Liver (tissue), 9 donors: ENCODE results near the gene SIRT5. TPM values are rescaled to one million over a fixed set of nuclear protein-coding genes. Genes with fewer than 3 reads are reported as not detected.

Experiments used
- DNase-seq: peaks from one replicate; pipeline ENCODE4 v3.0.0-alpha.2; 2017; ENCODE audit warnings: low spot score
- H3K27ac ChIP-seq, 2 donors: one replicate each; pipeline ENCODE4 v1.7.0; 2013; ENCODE audit warnings: inconsistent platforms in 2 of 2, low read length in 2 of 2, control low read depth in 1 of 2, low read depth in 1 of 2, mild to moderate bottlenecking in 1 of 2
- H3K27me3 ChIP-seq, 4 donors: one replicate each; pipeline versions ENCODE4 v1.6.1 to v1.7.0; 2013; ENCODE audit warnings: low read length in 3 of 4, inconsistent platforms in 1 of 4, mild to moderate bottlenecking in 1 of 4, moderate library complexity in 1 of 4; ENCODE audit not compliant: control insufficient read depth in 4 of 4, insufficient read depth in 4 of 4
- H3K36me3 ChIP-seq, 4 donors: one replicate each; pipeline versions ENCODE4 v1.6.1 to v1.7.0; 2013; ENCODE audit warnings: low read length in 3 of 4, mild to moderate bottlenecking in 3 of 4, low read depth in 1 of 4, moderate library complexity in 1 of 4; ENCODE audit not compliant: control insufficient read depth in 4 of 4, insufficient read depth in 3 of 4
- H3K4me1 ChIP-seq, 4 donors: one replicate each; pipeline versions ENCODE4 v1.6.1 to v1.7.0; 2013; ENCODE audit warnings: low read length in 3 of 4, mild to moderate bottlenecking in 3 of 4, moderate library complexity in 1 of 4; ENCODE audit not compliant: control insufficient read depth in 4 of 4, insufficient read depth in 4 of 4
- H3K4me3 ChIP-seq, 3 donors: one replicate each; pipeline versions ENCODE4 v1.6.1 to v1.7.0; 2013; ENCODE audit warnings: low read length in 3 of 3, control low read depth in 1 of 3, low read depth in 1 of 3, mild to moderate bottlenecking in 1 of 3
- H3K9ac ChIP-seq, 2 donors: one replicate each; pipeline ENCODE4 v1.7.0; 2013; ENCODE audit warnings: low read length in 2 of 2, mild to moderate bottlenecking in 2 of 2, moderate library complexity in 2 of 2, control low read depth in 1 of 2, low read depth in 1 of 2
- H3K9me3 ChIP-seq, 4 donors: one replicate each; pipeline versions ENCODE4 v1.6.1 to v1.7.0; 2013; ENCODE audit warnings: low read length in 3 of 4; ENCODE audit not compliant: control insufficient read depth in 4 of 4
- ATF3 ChIP-seq: IDR thresholded peaks from 2 replicates; pipeline ENCODE4 v1.6.1; 2016; ENCODE audit warnings: antibody characterized with exemption
- CTCF ChIP-seq: fragments of 150-350 bp; IDR thresholded peaks from 2 replicates; pipeline ENCODE4 v1.5.1; 2017; ENCODE audit warnings: improper control_type of control experiment, low read depth, low read length; ENCODE audit not compliant: missing input control
- EGR1 ChIP-seq, 2 donors: IDR thresholded peaks; 2 replicates each; pipeline ENCODE4 v1.6.1; 2016 to 2018; ENCODE audit warnings: antibody characterized with exemption in 2 of 2, low read depth in 2 of 2
- FOXA1 ChIP-seq: IDR thresholded peaks from 2 replicates; pipeline ENCODE4 v1.6.1; 2016; ENCODE audit warnings: antibody characterized with exemption
- FOXA2 ChIP-seq: IDR thresholded peaks from 2 replicates; pipeline ENCODE4 v1.6.1; 2016; ENCODE audit warnings: antibody characterized with exemption
- GABPA ChIP-seq, 2 donors: IDR thresholded peaks in 1 of 2; conservative IDR thresholded peaks in 1 of 2; 2 replicates each; pipeline ENCODE4 v1.6.1; 2016; ENCODE audit warnings: antibody characterized with exemption in 2 of 2, mild to moderate bottlenecking in 1 of 2, moderate library complexity in 1 of 2
- HNF4A ChIP-seq, 2 donors: conservative IDR thresholded peaks; 2 replicates each; pipeline ENCODE4 v1.6.1; 2016; ENCODE audit warnings: antibody characterized with exemption in 2 of 2, mild to moderate bottlenecking in 2 of 2
- HNF4G ChIP-seq: IDR thresholded peaks from 2 replicates; pipeline ENCODE4 v1.6.1; 2016; ENCODE audit warnings: antibody characterized with exemption
- JUND ChIP-seq, 2 donors: IDR thresholded peaks; 2 replicates each; pipeline ENCODE4 v1.6.1; 2016; ENCODE audit warnings: antibody characterized with exemption in 2 of 2
- MAX ChIP-seq: IDR thresholded peaks from 2 replicates; pipeline ENCODE4 v1.6.1; 2016; ENCODE audit warnings: antibody characterized with exemption
- NR2F2 ChIP-seq: IDR thresholded peaks from 2 replicates; pipeline ENCODE4 v1.6.1; 2016; ENCODE audit warnings: antibody characterized with exemption
- RAD21 ChIP-seq, 2 donors: IDR thresholded peaks; 2 replicates each; pipeline ENCODE4 v1.6.1; 2016; ENCODE audit warnings: antibody characterized with exemption in 2 of 2, mild to moderate bottlenecking in 2 of 2
- REST ChIP-seq: IDR thresholded peaks from 2 replicates; pipeline ENCODE4 v1.6.1; 2016; ENCODE audit warnings: antibody characterized with exemption, mild to moderate bottlenecking
- RXRA ChIP-seq, 2 donors: IDR thresholded peaks; 2 replicates each; pipeline ENCODE4 v1.6.1; 2017 to 2018; ENCODE audit warnings: antibody characterized with exemption in 2 of 2, mild to moderate bottlenecking in 1 of 2
- SP1 ChIP-seq: IDR thresholded peaks from 2 replicates; pipeline ENCODE4 v1.6.1; 2018; ENCODE audit warnings: antibody characterized with exemption, mild to moderate bottlenecking
- TAF1 ChIP-seq: conservative IDR thresholded peaks from 2 replicates; pipeline ENCODE4 v1.6.1; 2016; ENCODE audit warnings: antibody characterized with exemption, mild to moderate bottlenecking
- YY1 ChIP-seq: IDR thresholded peaks from 2 replicates; pipeline ENCODE4 v1.6.1; 2016; ENCODE audit warnings: antibody characterized with exemption, mild to moderate bottlenecking
- ZBTB33 ChIP-seq: IDR thresholded peaks from 2 replicates; pipeline ENCODE4 v1.6.1; 2016; ENCODE audit warnings: antibody characterized with exemption
- WGBS: extraction: QIAGEN DNeasy Blood & Tissue Kit; methylation state at CpG from one replicate; pipeline ENCODE4 v1.1.7; 2013; 5-methylcytosine and 5-hydroxymethylcytosine counted together
- polyA plus RNA-seq, 2 donors: library from polyadenylated mRNA; stranded (reverse) in 1 of 2; unstranded in 1 of 2; fragments of 200-250 nt in 1 of 2; fragments of >200 nt in 1 of 2; fragmentation: Nextera tagmentation in 1 of 2; extraction: Ambion mirVana in 1 of 2; gene quantifications; one replicate each; pipeline versions ENCODE4 v1.2.1 to v1.2.3, GENCODE V29; 2013 to 2015
- total RNA-seq, 2 donors: library from RNA; depleted of rRNA; stranded (reverse); fragments of >200 nt; gene quantifications; one replicate each; pipeline ENCODE4 v1.2.3, GENCODE V29; 2014
- donor health status: healthy.
- donor health status: healthy.
- donor health status: healthy.
- donor health status: healthy.
- donor health status: healthy.

The SIRT5 gene
- total and polyA plus RNA-seq, 4 donors, result 7.5 to 12.6 (median 8.8) TPM

GRCh38 chr6:13538084-13538483 lies 36.3 kb upstream of the SIRT5 start (continued):
- no peak for TF ChIP-seq RXRA (IDR thresholded peaks at IDR 0.05)

GRCh38 chr6:13538600-13538999 lies 35.8 kb upstream of the SIRT5 start:
- Histone ChIP-seq H3K27me3 (no peaks in the 10 kb centered on the region), H3K9me3 (no peaks in the 10 kb centered on the region), H3K27ac (no peak overlapping the region), H3K4me3 (no peak overlapping the region), H3K36me3 (no peaks in the 10 kb centered on the region), H3K9ac (no peak overlapping the region), H3K4me1 (peaks cover 0 to 18% (median 5%) of the 10 kb centered on the region in 4 donors)
- 68% methylated on average over 3 of the region's 3 CpGs for WGBS
- no peak for DNase-seq
- no peak for TF ChIP-seq TAF1
- TF ChIP-seq CTCF, result no peak
- no peak for TF ChIP-seq HNF4G
- no peak for TF ChIP-seq ATF3
- TF ChIP-seq FOXA1, result no peak
- no peak for TF ChIP-seq NR2F2
- no peak for TF ChIP-seq GABPA (IDR thresholded peaks at IDR 0.05 in 1 of 2, conservative IDR thresholded peaks at IDR 0.05 in 1 of 2)
- no peak for TF ChIP-seq ZBTB33
- no peak for TF ChIP-seq REST
- TF ChIP-seq YY1, result no peak
- TF ChIP-seq EGR1 (IDR thresholded peaks at IDR 0.05; ENCODE audit: low read depth in 2 of 2), result no peak
- TF ChIP-seq SP1, result no peak
- TF ChIP-seq MAX, result no peak
- no peak for TF ChIP-seq JUND (IDR thresholded peaks at IDR 0.05)
- TF ChIP-seq RAD21 (IDR thresholded peaks at IDR 0.05), result no peak
- no peak for TF ChIP-seq HNF4A (conservative IDR thresholded peaks at IDR 0.05)
- TF ChIP-seq FOXA2, result no peak
